ENCODE results near the gene GSTCD.
"Not testable (repeated sequence)": the region's sequence is repeated elsewhere in the genome, so short reads cannot be mapped to it uniquely, and the experiment has no call there.

The GSTCD gene

DNA sequence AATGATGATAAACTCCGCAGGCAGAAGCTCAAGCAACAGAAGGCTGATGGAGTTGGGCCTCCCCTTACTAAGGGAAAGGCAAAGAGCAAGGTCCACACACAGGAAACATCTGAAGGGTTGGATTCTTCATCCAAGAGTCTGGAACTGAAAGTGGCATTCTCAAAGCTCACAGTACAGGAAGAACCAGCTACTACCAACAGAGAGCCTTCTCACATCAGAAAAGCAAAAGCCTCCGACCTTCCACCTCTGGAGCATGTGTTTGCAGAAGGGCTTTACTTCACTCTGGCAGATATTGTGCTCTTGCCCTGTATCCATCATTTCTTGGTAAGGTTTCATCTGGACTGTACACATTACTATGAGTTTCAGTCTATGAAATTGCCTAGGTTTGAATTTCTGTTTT, 10.6 kb downstream of the GSTCD start:
- DNase-seq, result no peak

DNA sequence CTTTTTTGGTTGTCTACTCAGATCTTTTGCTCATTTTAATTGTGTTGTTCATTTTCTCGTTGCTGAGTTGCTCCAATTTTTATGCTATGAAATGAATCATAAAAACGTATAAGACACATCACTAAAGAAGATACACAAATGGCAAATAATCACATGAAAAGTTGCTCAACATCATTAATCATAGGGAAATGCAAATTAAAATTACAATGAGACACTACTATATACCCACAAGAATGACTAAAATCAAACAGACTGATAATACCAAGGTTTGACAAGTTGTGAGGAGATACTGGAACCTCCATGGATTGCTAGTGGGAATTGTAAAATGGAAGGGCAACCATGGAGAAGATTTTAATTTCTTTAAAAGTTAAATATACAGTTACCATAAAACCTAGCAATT, 17.0 kb downstream of the GSTCD start:
- no peak for DNase-seq

DNA sequence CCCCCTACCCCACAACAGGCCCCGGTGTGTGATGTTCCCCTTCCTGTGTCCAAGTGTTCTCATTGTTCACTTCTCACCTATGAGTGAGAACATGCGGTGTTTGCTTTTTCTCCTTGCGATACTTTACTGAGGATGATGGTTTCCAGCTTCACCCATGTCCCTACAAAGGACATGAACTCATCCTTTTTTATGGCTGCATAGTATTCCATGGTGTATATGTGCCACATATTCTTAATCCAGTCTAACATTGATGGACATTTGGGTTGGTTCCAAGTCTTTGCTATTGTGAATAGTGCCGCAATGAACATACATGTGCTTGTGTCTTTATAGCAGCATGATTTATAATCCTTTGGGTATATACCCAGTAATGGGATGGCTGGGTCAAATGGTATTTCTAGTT, 21.3 kb downstream of the GSTCD start:
- DNase-seq, result not testable (repeated sequence)

DNA sequence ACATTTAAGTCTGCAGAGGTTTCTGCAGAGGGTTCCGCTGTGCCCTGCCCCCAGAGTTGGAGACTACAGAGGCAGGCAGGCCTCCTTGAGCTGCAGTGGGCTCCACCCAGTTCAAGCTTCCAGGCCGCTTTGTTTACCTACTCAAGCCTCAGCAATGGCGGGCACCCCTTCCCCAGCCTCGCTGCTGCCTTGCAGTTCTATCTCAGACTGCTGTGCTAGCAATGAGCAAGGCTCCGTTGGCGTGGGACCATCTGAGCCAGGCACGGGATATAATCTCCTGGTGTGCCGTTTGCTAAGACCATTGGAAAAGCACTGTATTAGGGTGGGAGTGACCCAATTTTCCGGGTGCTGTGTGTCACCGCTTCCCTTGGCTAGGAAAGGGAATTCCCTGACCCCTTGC, 26.6 kb downstream of the GSTCD start:
- not testable (repeated sequence) for DNase-seq

DNA sequence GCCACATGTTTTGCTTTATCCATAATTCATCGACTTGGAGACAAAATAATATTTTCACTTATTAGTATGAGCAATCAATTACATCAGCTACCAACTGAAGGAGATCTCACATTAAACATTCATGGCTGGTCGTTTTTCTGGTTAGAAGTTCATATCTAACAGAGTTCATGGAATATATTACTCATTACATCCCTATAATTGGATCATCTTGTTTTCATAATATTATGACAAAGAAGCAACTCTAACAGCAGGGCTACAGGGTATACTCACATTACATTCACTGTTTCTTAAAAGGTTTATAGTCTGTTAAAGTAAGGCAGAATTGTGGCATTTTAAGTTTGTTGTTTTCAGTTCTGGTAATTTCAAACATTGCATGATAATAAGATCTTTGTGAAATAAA, 33.0 kb downstream of the GSTCD start:
- DNase-seq, result no peak

GRCh38 chr4:105748222-105748621, 39.6 kb downstream of the GSTCD start:
- no peak for DNase-seq

- no peak for DNase-seq
These were observed 43.2 kb downstream of the GSTCD start for GRCh38 chr4:105751718-105752299.

DNA sequence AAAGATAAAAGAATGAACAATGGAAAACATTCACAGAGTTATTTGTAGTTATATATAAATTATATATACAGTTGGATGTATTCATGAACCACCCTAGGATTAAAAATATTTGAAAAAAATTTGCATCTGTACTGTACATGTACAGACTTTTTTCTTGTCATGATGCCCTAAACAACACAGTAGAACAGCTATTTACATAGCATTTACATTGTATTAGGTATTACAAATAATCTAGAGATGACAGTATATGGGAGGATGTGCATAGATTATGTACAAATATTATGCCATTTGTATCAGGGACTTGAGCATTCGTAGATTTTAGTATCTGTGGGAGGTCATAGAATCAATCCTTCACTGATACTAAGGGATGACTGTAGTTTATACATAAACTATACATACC, 44.8 kb downstream of the GSTCD start:
- DNase-seq, result no peak

GRCh38 chr4:105755375-105755774, 46.8 kb downstream of the GSTCD start:
- no peak for DNase-seq

DNA sequence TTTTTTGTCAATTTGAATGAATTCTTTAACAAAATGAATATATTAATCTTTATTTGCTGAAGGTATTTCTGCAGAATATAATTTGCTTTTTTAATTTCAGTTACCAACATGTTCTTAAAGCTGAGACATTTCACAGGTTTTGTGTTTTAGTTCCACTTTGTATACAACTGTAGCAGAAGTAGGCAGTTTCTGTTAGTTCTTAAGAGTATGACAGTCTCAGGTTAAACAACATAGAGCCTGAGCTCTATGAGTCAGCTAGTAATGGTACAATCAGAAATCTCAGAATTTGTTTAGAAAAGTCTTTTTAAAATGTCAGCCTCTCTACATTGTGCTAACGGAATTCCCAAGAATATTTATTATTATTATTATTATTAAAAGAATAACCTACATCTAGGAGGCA, 50.4 kb downstream of the GSTCD start:
- no peak for DNase-seq

DNA sequence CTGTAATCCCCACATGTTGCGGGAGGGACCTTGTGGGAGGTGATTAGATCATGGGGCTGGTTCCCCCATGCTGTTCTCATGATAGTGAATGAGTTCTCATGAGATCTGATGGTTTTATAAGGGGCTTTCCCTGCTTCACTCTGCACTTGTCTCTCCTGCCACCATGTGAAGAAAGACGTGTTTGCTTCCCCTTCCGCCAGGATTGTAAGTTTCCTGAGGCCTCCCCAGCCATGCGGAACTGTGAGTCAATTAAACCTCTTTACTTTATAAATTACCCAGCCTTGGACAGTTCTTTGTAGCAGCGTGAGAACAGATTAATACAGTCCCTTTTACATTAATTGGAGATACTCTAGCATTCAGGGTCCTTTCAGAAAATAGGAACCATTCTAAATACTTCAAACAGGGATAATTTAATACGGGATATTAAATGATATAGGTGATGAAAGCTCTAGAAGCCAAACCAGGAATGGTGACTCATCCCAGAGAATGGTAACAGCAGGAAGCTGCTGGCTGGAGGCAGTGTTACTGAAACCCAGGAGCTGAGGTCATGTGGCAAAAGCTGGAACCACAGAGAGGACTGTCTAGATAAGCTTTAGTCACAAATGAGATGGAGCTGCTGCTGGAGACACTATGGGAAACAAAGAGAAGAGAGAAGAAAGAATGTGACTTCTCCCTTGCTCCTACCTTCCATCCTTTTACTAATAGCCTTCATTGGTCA, 57.3 kb downstream of the GSTCD start:
- DNase-seq, result no peak

DNA sequence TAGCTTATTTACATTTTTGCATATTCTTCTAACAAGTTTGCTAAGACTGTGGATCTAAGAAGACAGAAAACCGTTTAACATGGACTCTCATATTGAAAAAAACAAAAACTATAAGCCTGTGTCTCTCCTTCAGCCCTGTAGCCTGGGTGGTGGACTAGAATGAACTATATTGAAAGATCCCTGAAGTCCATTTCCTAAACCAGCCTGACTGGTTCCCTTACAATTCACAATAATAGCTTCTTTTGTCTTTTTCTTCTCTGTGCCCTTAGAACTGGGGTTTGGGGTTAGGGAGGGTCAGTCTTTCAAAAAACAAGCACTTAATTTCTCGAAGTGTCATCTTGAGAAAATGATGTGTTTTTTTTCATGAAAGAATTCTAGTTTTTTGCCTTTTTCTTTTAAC, 59.0 kb downstream of the GSTCD start:
- DNase-seq, result no peak

- not testable (repeated sequence) for DNase-seq
These were observed 61.9 kb downstream of the GSTCD start for GRCh38 chr4:105770524-105770923.

GRCh38 chr4:105772065-105772464, 63.5 kb downstream of the GSTCD start:
- DNase-seq, result not testable (repeated sequence)

GRCh38 chr4:105775760-105776415, 67.3 kb downstream of the GSTCD start:
- not testable (repeated sequence) for DNase-seq

GRCh38 chr4:105780176-105780575, 71.6 kb downstream of the GSTCD start:
- no peak for DNase-seq

GRCh38 chr4:105784761-105785160, 76.2 kb downstream of the GSTCD start:
- no peak for DNase-seq

DNA sequence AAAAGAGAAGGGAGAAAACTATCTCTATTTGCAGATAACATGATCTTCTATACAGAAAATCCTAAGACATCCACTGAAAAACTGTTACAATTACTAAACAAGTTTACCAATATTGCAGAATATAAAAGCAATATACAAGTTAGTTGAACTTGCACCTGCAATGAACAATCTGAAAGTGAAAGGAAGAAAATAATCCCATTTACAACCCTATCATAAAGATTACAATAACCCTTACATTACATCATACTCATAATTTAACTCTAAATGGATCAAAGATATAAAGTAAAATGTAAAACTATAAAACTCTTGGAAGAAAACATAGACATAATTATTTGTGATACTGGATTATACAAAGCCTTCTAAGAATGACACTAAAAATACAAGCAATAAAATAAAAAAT, 77.2 kb downstream of the GSTCD start:
- no peak for DNase-seq

GRCh38 chr4:105786748-105787147, 78.2 kb downstream of the GSTCD start:
- no peak for DNase-seq

GRCh38 chr4:105797225-105797624, 88.6 kb downstream of the GSTCD start:
- DNase-seq, result no peak

GRCh38 chr4:105805501-105806120, 97.0 kb downstream of the GSTCD start:
- no peak for DNase-seq

GRCh38 chr4:105807496-105807895, 98.9 kb downstream of the GSTCD start:
- DNase-seq, result no peak

GRCh38 chr4:105808030-105808749, 99.6 kb downstream of the GSTCD start:
- no peak for DNase-seq

DNA sequence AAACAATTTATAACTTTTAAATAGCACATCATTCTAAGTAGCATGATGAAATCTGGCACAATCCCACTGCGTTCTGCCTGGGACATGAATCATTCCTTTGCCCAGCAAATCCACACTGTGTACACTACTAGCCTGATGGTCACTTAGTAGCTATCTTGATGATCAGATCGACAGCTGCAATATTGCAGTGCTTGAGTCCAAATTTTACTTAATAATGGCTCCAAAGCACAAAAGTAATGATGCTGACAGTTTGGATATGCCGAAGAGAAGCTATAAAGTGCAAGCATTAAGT, 100.1 kb downstream of the GSTCD start:
- no peak for DNase-seq
